ENCODE measurements around the gene UBN2.

Gene UBN2

DNA sequence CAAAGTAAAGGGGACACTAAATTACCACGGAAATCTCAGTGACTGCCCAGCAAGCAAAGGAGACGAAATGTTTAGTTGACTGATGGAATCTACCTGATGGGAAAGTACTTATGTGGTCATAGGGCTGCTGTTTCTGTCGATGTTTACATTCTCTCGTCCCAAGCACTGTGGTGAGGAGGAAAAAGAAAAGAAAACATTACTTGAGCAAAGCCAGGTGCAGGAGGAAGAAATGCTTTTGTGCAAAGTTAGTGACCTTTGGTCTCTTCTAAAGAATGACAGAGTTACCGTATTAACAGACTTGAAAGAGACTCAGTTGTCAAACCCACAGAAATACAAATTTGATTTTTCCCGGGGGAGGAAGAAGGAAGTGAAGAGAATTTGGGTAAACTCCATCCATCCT is 66.8 kb downstream of the UBN2 start:
- Histone ChIP-seq H3K18ac (ENCODE audit: low read depth in 1 of 2, low read length in 2 of 2) (no peak overlapping the region), H3K79me1 (replicated peaks; ENCODE audit: low read length, poor library complexity, severe bottlenecking) (peaks cover 10% of the 10 kb centered on the region), H3K23ac (ENCODE audit: low read length in 2 of 2) (no peak overlapping the region), H3K27me3 (ENCODE audit: control insufficient read depth in 1 of 2, insufficient read depth in 1 of 2, low read length in 2 of 2) (no peaks in the 10 kb centered on the region), H3K14ac (ENCODE audit: low read length in 2 of 2) (no peak overlapping the region), H2BK15ac (ENCODE audit: low read depth, poor library complexity, severe bottlenecking) (no peak overlapping the region), H2AK5ac (ENCODE audit: low read length, severe bottlenecking) (no peak overlapping the region), H3K4me2 (ENCODE audit: low read length, poor library complexity, severe bottlenecking) (no peak overlapping the region), H3K4me1 (ENCODE audit: control insufficient read depth, insufficient read depth, low read depth, low read length) (peaks cover 7% of the 10 kb centered on the region), H3K9ac (ENCODE audit: low read length) (no peak overlapping the region), H2BK120ac (ENCODE audit: low read depth, low read length) (no peak overlapping the region), H3K4me3 (ENCODE audit: insufficient read depth in 1 of 2, low read depth in 1 of 2, low read length in 2 of 2) (no peak overlapping the region), H3K9me3 (ENCODE audit: control insufficient read depth, low read length) (no peaks in the 10 kb centered on the region), H3K27ac (ENCODE audit: low read length, poor library complexity, severe bottlenecking) (peak overlapping the region; percentile 72), H4K8ac (ENCODE audit: low read length) (no peak overlapping the region), H4K91ac (ENCODE audit: low read length) (no peak overlapping the region), H3K36me3 (ENCODE audit: control insufficient read depth in 1 of 2, insufficient read depth in 2 of 2, low read depth in 1 of 2, low read length in 2 of 2) (peaks cover 4 to 80% of the 10 kb centered on the region in 2 experiments), H2BK5ac (ENCODE audit: low read depth, low read length, poor library complexity, severe bottlenecking) (no peak overlapping the region), H2AFZ (ENCODE audit: low read depth, low read length) (no peak overlapping the region), H3K4ac (ENCODE audit: low read depth in 1 of 2, low read length in 2 of 2) (no peak overlapping the region), H2BK12ac (ENCODE audit: low read length in 2 of 2) (no peak overlapping the region)
- 53% methylated on average over 5 of the region's 6 CpGs for WGBS
- DNase-seq, result peak; percentile 7

DNA sequence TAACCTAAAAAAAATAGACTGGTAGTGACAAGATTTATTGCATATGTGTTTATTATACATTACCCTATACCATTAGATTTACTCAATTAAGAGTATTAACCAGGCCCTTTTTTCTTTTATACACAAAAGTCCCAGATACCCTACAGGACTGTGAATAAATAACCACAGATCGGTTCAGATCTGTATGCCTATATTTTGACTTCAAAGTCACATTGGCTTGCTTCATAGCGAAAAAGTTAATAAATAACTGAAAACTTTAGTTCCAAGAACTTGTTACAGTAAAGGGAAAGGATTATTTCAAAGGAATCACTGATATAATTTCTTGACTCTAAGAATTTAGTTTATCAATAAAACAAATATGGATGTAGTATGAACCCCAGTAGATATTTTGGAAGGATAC is 68.3 kb downstream of the UBN2 start:
- H3K27me3 ChIP-seq (ENCODE audit: control insufficient read depth in 1 of 2, insufficient read depth in 1 of 2, low read length in 2 of 2), result no peaks in the 10 kb centered on the region
- 100% methylated on average over 1 of the region's 2 CpGs for WGBS
- peaks cover 4 to 72% of the 10 kb centered on the region in 2 experiments for H3K36me3 ChIP-seq (ENCODE audit: control insufficient read depth in 1 of 2, insufficient read depth in 2 of 2, low read depth in 1 of 2, low read length in 2 of 2)
- H3K23ac ChIP-seq (ENCODE audit: low read length in 2 of 2), result no peak overlapping the region
- no peak overlapping the region for H3K4me2 ChIP-seq (ENCODE audit: low read length, poor library complexity, severe bottlenecking)
- H3K9ac ChIP-seq (ENCODE audit: low read length), result no peak overlapping the region
- no peak overlapping the region for H2AK5ac ChIP-seq (ENCODE audit: low read length, severe bottlenecking)
- H3K79me1 ChIP-seq (replicated peaks; ENCODE audit: low read length, poor library complexity, severe bottlenecking), result peaks cover 11% of the 10 kb centered on the region
- no peak overlapping the region for H4K8ac ChIP-seq (ENCODE audit: low read length)
- no peak overlapping the region for H3K4ac ChIP-seq (ENCODE audit: low read depth in 1 of 2, low read length in 2 of 2)
- peaks cover 6% of the 10 kb centered on the region for H3K4me1 ChIP-seq (ENCODE audit: control insufficient read depth, insufficient read depth, low read depth, low read length)
- peak overlapping the region; percentile 76 for H3K27ac ChIP-seq (ENCODE audit: low read length, poor library complexity, severe bottlenecking)
- H2AFZ ChIP-seq (ENCODE audit: low read depth, low read length), result no peak overlapping the region
- no peak overlapping the region for H2BK120ac ChIP-seq (ENCODE audit: low read depth, low read length)
- no peak overlapping the region for H3K4me3 ChIP-seq (ENCODE audit: insufficient read depth in 1 of 2, low read depth in 1 of 2, low read length in 2 of 2)
- no peak for DNase-seq
- no peak overlapping the region for H2BK15ac ChIP-seq (ENCODE audit: low read depth, poor library complexity, severe bottlenecking)
- no peak overlapping the region for H3K14ac ChIP-seq (ENCODE audit: low read length in 2 of 2)
- no peak overlapping the region for H4K91ac ChIP-seq (ENCODE audit: low read length)
- no peak overlapping the region for H2BK12ac ChIP-seq (ENCODE audit: low read length in 2 of 2)
- H3K18ac ChIP-seq (ENCODE audit: low read depth in 1 of 2, low read length in 2 of 2), result no peak overlapping the region
- no peak overlapping the region for H2BK5ac ChIP-seq (ENCODE audit: low read depth, low read length, poor library complexity, severe bottlenecking)
- no peaks in the 10 kb centered on the region for H3K9me3 ChIP-seq (ENCODE audit: control insufficient read depth, low read length)

DNA sequence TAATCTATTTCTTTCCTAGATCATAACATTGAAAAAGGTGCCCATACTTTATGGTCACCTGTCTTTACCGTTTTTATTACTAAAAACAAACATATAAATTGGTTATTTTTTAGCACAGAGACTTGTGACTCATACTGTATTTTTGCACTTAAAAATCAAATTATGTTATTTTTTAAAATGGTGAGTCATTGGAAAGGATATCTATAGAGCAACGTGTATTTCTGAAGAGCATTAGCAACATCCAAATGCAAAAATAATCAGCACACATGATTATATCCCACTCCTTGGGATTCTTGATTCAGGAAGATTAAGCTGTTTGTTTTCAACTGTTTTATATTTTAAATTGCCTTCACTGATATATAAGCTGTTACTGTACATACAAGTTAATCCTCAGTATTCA is 69.4 kb downstream of the UBN2 start:
- Histone ChIP-seq H2BK12ac (ENCODE audit: low read length in 2 of 2) (no peak overlapping the region), H3K4me3 (ENCODE audit: insufficient read depth in 1 of 2, low read depth in 1 of 2, low read length in 2 of 2) (no peak overlapping the region), H2BK120ac (ENCODE audit: low read depth, low read length) (no peak overlapping the region), H4K91ac (ENCODE audit: low read length) (no peak overlapping the region), H3K23ac (ENCODE audit: low read length in 2 of 2) (no peak overlapping the region), H3K27me3 (ENCODE audit: control insufficient read depth in 1 of 2, insufficient read depth in 1 of 2, low read length in 2 of 2) (no peaks in the 10 kb centered on the region), H3K9ac (ENCODE audit: low read length) (no peak overlapping the region), H2BK5ac (ENCODE audit: low read depth, low read length, poor library complexity, severe bottlenecking) (no peak overlapping the region), H3K27ac (ENCODE audit: low read length, poor library complexity, severe bottlenecking) (no peak overlapping the region), H2AFZ (ENCODE audit: low read depth, low read length) (no peak overlapping the region), H4K8ac (ENCODE audit: low read length) (no peak overlapping the region), H3K4me2 (ENCODE audit: low read length, poor library complexity, severe bottlenecking) (no peak overlapping the region), H3K36me3 (ENCODE audit: control insufficient read depth in 1 of 2, insufficient read depth in 2 of 2, low read depth in 1 of 2, low read length in 2 of 2) (peaks cover 0 to 67% of the 10 kb centered on the region in 2 experiments), H3K9me3 (ENCODE audit: control insufficient read depth, low read length) (no peaks in the 10 kb centered on the region), H3K79me1 (replicated peaks; ENCODE audit: low read length, poor library complexity, severe bottlenecking) (peaks cover 11% of the 10 kb centered on the region), H3K4ac (ENCODE audit: low read depth in 1 of 2, low read length in 2 of 2) (no peak overlapping the region), H2AK5ac (ENCODE audit: low read length, severe bottlenecking) (no peak overlapping the region), H3K4me1 (ENCODE audit: control insufficient read depth, insufficient read depth, low read depth, low read length) (peaks cover 3% of the 10 kb centered on the region), H3K14ac (ENCODE audit: low read length in 2 of 2) (no peak overlapping the region), H2BK15ac (ENCODE audit: low read depth, poor library complexity, severe bottlenecking) (no peak overlapping the region), H3K18ac (ENCODE audit: low read depth in 1 of 2, low read length in 2 of 2) (no peak overlapping the region)
- no CpG with 5 or more reads among the region's 2 CpGs for WGBS
- DNase-seq, result no peak

DNA sequence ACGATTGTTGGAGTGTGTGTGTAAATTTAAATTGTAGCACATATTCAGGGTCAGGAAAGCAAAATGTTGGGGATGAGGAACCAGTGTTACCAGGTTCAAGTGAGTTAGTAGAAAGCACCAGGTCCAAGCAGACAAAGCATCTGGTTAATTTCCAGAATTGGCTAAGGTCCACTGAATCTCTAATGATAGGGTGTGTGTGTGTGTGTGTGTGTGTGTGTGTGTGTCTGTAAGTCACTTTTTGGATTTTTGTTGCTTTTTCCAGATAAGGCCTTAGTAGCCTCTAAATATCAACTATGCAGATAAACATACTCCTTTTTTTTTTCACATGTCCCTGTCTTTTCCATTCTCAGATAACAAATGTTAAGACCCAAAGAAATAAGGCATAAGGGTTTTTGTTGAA is 73.5 kb downstream of the UBN2 start:
- no peak overlapping the region for H2AFZ ChIP-seq (ENCODE audit: low read depth, low read length)
- H3K27me3 ChIP-seq (ENCODE audit: control insufficient read depth in 1 of 2, insufficient read depth in 1 of 2, low read length in 2 of 2), result no peaks in the 10 kb centered on the region
- no peak overlapping the region for H2BK12ac ChIP-seq (ENCODE audit: low read length in 2 of 2)
- H3K14ac ChIP-seq (ENCODE audit: low read length in 2 of 2), result no peak overlapping the region
- H3K36me3 ChIP-seq (ENCODE audit: control insufficient read depth in 1 of 2, insufficient read depth in 2 of 2, low read depth in 1 of 2, low read length in 2 of 2), result peaks cover 0 to 40% of the 10 kb centered on the region in 2 experiments
- no peak overlapping the region for H3K4me3 ChIP-seq (ENCODE audit: insufficient read depth in 1 of 2, low read depth in 1 of 2, low read length in 2 of 2)
- no peak overlapping the region for H4K91ac ChIP-seq (ENCODE audit: low read length)
- H3K79me1 ChIP-seq (replicated peaks; ENCODE audit: low read length, poor library complexity, severe bottlenecking), result peaks cover 7% of the 10 kb centered on the region
- H3K9me3 ChIP-seq (ENCODE audit: control insufficient read depth, low read length), result no peaks in the 10 kb centered on the region
- no peak overlapping the region for H2BK5ac ChIP-seq (ENCODE audit: low read depth, low read length, poor library complexity, severe bottlenecking)
- H3K9ac ChIP-seq (ENCODE audit: low read length), result no peak overlapping the region
- no peak overlapping the region for H3K4ac ChIP-seq (ENCODE audit: low read depth in 1 of 2, low read length in 2 of 2)
- no peak overlapping the region for H2AK5ac ChIP-seq (ENCODE audit: low read length, severe bottlenecking)
- no peak overlapping the region for H3K4me2 ChIP-seq (ENCODE audit: low read length, poor library complexity, severe bottlenecking)
- 96% methylated on average over 1 of the region's 1 CpG for WGBS
- no peak overlapping the region for H4K8ac ChIP-seq (ENCODE audit: low read length)
- H3K27ac ChIP-seq (ENCODE audit: low read length, poor library complexity, severe bottlenecking), result no peak overlapping the region
- DNase-seq, result no peak
- no peak overlapping the region for H3K18ac ChIP-seq (ENCODE audit: low read depth in 1 of 2, low read length in 2 of 2)
- H2BK15ac ChIP-seq (ENCODE audit: low read depth, poor library complexity, severe bottlenecking), result no peak overlapping the region
- no peak overlapping the region for H3K23ac ChIP-seq (ENCODE audit: low read length in 2 of 2)
- no peaks in the 10 kb centered on the region for H3K4me1 ChIP-seq (ENCODE audit: control insufficient read depth, insufficient read depth, low read depth, low read length)
- H2BK120ac ChIP-seq (ENCODE audit: low read depth, low read length), result no peak overlapping the region
